ENCODE results near the gene SERPINE2. TPM values are rescaled to one million over a fixed set of nuclear protein-coding genes. Genes with fewer than 3 reads are reported as not detected.

The SERPINE2 gene
- total RNA-seq, 2 experiments from 2014 or later, result 40.4 to 42.4 TPM

GRCh38 chr2:224073676-224074075 is 34.6 kb upstream of the SERPINE2 start:
- H3K4me3 Mint-ChIP-seq, result no peak overlapping the region
- no peak for ATAC-seq
- H3K4me1 Mint-ChIP-seq (ENCODE audit: low read depth), result no peaks in the 10 kb centered on the region
- TF ChIP-seq, protein P1, sequence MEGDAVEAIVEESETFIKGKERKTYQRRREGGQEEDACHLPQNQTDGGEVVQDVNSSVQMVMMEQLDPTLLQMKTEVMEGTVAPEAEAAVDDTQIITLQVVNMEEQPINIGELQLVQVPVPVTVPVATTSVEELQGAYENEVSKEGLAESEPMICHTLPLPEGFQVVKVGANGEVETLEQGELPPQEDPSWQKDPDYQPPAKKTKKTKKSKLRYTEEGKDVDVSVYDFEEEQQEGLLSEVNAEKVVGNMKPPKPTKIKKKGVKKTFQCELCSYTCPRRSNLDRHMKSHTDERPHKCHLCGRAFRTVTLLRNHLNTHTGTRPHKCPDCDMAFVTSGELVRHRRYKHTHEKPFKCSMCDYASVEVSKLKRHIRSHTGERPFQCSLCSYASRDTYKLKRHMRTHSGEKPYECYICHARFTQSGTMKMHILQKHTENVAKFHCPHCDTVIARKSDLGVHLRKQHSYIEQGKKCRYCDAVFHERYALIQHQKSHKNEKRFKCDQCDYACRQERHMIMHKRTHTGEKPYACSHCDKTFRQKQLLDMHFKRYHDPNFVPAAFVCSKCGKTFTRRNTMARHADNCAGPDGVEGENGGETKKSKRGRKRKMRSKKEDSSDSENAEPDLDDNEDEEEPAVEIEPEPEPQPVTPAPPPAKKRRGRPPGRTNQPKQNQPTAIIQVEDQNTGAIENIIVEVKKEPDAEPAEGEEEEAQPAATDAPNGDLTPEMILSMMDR (IDR thresholded peaks at IDR 0.05), result no peak
- no peaks in the 10 kb centered on the region for H3K9me3 Mint-ChIP-seq
- H3K36me3 Mint-ChIP-seq (ENCODE audit: low read depth), result no peaks in the 10 kb centered on the region
- no peak for DNase-seq
- POLR2A ChIA-PET, result interaction anchor here (1.1 kb wide), 1 partner anchor 271 kb away, joined by 3 read pairs; no protein-coding TSS in a partner anchor
- no peak overlapping the region for H3K27ac Mint-ChIP-seq
- H3K27me3 Mint-ChIP-seq, result no peaks in the 10 kb centered on the region
- intact Hi-C loops (cut with micrococcal nuclease), result no loop called here
- CTCF ChIA-PET, result interaction anchor here (2.7 kb wide), 1 partner anchor 80 kb away, joined by 11 read pairs; no protein-coding TSS in a partner anchor

- POLR2A ChIA-PET, result no interaction called here
- H3K4me3 Mint-ChIP-seq, result no peak overlapping the region
- TF ChIP-seq, protein P1 (IDR thresholded peaks at IDR 0.05), result no peak
- DNase-seq (no peak), ATAC-seq (no peak)
- no peaks in the 10 kb centered on the region for H3K27me3 Mint-ChIP-seq
- H3K4me1 Mint-ChIP-seq (ENCODE audit: low read depth), result no peaks in the 10 kb centered on the region
- H3K27ac Mint-ChIP-seq, result no peak overlapping the region
- intact Hi-C loops (cut with micrococcal nuclease), result no loop called here
- no peaks in the 10 kb centered on the region for H3K36me3 Mint-ChIP-seq (ENCODE audit: low read depth)
- CTCF ChIA-PET, result interaction anchor here (1.3 to 2.7 kb wide), 2 partner anchors 8 to 79 kb away, joined by 3 to 11 read pairs; no protein-coding TSS in a partner anchor
- no peaks in the 10 kb centered on the region for H3K9me3 Mint-ChIP-seq
Observed at GRCh38 chr2:224072541-224073188, 33.6 kb upstream of the SERPINE2 start.

DNA sequence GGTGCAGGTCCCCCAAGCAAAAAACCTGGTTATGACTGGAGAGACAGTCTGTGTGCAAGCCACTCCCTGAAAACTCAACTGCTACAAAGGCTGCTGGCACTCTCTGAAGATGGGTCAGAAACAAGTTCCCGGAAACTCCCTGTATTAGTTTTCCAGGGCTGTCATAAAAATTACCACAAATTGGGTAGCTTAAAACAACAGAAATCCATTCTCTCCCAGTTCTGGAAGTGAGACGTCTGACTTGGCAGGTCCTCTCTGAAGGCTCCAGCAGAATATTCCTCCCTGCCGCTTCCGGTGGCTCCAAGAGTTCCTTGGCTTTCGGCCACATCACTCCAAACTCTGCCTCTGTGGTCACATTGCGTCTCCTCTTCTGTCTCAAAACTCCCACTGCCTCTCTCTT is 30.1 kb upstream of the SERPINE2 start:
- Mint-ChIP-seq H3K4me3 (no peak overlapping the region), H3K4me1 (ENCODE audit: low read depth) (no peaks in the 10 kb centered on the region), H3K9me3 (no peaks in the 10 kb centered on the region), H3K27me3 (no peaks in the 10 kb centered on the region), H3K27ac (no peak overlapping the region), H3K36me3 (ENCODE audit: low read depth) (no peaks in the 10 kb centered on the region)
- TF ChIP-seq, protein P1 (IDR thresholded peaks at IDR 0.05), result no peak
- ATAC-seq (no peak), DNase-seq (no peak)
- ChIA-PET CTCF (interaction anchor here (2.2 kb wide), 1 partner anchor 99 kb away, joined by 5 read pairs; no protein-coding TSS in a partner anchor), POLR2A (no interaction called here)
- intact Hi-C loops (cut with micrococcal nuclease), result no loop called here

DNA sequence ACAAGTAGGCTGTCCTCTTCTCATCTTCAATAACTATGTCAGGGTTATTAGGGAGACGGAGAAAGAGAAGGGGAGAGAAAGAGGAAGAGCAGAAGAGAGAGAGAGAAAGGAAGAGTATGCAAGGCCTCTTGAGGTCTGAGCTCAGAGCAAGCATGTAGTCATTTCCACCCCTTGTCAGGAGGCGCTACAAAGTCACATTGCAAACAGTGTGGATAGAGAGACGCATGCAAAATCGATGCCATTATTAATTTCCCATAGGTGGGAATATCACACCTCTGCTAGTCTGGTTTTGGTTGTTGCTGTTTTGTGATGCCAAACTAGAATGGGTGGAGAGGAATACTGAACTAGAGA is 24.2 kb upstream of the SERPINE2 start:
- H3K4me1 Mint-ChIP-seq (ENCODE audit: low read depth), result no peaks in the 10 kb centered on the region
- H3K36me3 Mint-ChIP-seq (ENCODE audit: low read depth), result no peaks in the 10 kb centered on the region
- no peaks in the 10 kb centered on the region for H3K27me3 Mint-ChIP-seq
- H3K27ac Mint-ChIP-seq, result no peak overlapping the region
- H3K4me3 Mint-ChIP-seq, result no peak overlapping the region
- intact Hi-C loops (cut with micrococcal nuclease), result no loop called here
- DNase-seq (no peak), ATAC-seq (no peak)
- TF ChIP-seq, protein P1 (IDR thresholded peaks at IDR 0.05), result no peak
- ChIA-PET POLR2A (no interaction called here), CTCF (interaction anchor here (0.6 to 2.8 kb wide), 6 partner anchors 59 to 93 kb away, joined by 3 to 30 read pairs (median 3); no protein-coding TSS in a partner anchor)
- H3K9me3 Mint-ChIP-seq, result no peaks in the 10 kb centered on the region

DNA sequence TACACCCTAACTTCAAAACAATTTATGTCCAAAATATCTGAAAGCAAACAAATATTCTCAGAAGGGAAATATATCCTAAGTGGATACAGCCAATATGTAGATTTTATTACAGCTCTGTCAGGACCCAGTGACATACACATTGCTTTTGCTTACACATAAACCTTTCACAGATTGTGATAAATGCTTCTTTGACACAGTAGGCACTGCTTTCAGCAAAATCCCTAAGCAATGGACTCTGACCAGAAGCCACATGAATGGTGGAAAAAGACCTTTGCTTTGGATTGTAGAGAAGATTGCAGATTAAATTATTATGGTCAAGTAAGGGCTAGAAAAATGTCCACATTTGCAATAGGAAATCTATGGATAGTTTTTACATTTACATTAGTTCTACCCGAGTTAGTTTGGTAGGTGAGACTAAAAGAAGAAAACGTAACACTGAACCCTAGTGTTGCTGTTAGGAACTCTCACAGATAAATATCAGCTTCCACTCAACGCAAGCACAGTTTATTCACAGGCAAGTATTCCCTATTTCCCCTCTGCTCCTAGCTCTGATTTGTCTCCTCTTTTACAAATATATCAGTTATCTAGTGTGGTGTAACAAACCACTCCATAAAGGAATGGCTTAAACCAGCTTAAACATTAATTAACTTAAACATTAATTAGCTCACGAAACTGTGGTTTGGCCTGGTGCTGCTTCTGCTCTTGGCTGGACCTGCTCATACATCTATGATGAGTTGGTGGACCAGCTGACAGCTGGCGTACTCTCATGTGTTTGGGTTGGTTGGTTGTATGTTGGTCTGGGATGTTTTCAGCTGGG is 23.6 kb upstream of the SERPINE2 start:
- TF ChIP-seq, protein P1 (IDR thresholded peaks at IDR 0.05), result no peak
- no peak for DNase-seq
- ATAC-seq, result no peak
- ChIA-PET CTCF (interaction anchor here (0.6 to 2.8 kb wide), 8 partner anchors 58 to 225 kb away, joined by 3 to 30 read pairs (median 3); no protein-coding TSS in a partner anchor), POLR2A (no interaction called here)
- Mint-ChIP-seq H3K27me3 (no peaks in the 10 kb centered on the region), H3K9me3 (no peaks in the 10 kb centered on the region), H3K36me3 (ENCODE audit: low read depth) (no peaks in the 10 kb centered on the region), H3K4me1 (ENCODE audit: low read depth) (no peaks in the 10 kb centered on the region), H3K27ac (no peak overlapping the region), H3K4me3 (no peak overlapping the region)
- intact Hi-C loops (cut with micrococcal nuclease), result no loop called here

All from activated CD8-positive, alpha-beta T cell treated with anti-CD3 and anti-CD28 coated beads for 36 hours (primary cell).